ENCODE data around the gene KLHL5.
"Not testable (repeated sequence)": the region's sequence is repeated elsewhere in the genome, so short reads cannot be mapped to it uniquely, and the experiment has no call there.

KLHL5 gene, protein sequence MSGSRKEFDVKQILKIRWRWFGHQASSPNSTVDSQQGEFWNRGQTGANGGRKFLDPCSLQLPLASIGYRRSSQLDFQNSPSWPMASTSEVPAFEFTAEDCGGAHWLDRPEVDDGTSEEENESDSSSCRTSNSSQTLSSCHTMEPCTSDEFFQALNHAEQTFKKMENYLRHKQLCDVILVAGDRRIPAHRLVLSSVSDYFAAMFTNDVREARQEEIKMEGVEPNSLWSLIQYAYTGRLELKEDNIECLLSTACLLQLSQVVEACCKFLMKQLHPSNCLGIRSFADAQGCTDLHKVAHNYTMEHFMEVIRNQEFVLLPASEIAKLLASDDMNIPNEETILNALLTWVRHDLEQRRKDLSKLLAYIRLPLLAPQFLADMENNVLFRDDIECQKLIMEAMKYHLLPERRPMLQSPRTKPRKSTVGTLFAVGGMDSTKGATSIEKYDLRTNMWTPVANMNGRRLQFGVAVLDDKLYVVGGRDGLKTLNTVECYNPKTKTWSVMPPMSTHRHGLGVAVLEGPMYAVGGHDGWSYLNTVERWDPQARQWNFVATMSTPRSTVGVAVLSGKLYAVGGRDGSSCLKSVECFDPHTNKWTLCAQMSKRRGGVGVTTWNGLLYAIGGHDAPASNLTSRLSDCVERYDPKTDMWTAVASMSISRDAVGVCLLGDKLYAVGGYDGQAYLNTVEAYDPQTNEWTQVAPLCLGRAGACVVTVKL

DNA sequence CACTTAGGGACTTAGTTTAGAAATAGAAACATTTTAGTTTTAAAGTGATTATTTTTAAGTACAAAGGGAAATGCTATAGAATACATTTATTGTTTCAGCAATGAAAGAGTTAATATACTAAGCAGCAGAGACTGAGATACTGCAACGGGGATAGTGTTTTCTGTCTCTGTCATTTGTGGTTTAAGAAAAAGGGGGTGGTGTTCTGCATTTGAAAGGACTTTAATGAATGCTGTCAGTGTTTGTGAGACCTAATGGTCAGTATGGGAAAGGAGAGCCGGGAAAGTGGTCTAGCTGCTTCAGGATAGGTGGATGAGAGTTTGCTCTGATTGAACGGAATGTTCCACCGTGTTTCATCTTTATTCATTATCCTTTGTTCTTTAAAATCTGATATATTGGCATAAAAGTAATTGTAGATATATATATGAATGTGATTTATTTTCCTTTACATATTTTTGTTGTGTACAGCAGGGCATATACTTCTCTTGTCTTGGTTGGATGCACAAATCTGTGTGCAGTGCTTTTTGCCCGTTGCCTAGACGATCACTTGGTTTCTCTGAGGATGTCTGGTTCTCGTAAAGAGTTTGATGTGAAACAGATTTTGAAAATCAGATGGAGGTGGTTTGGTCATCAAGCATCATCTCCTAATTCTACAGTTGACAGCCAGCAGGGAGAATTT lies at the start of gene KLHL5:
Gene KLHL5, plus strand, starts transcription at position 139 of the 676 bp plus-strand sequence. Its CDS starts 421 bp downstream, at position 560.
- no peak for DNase-seq

DNA sequence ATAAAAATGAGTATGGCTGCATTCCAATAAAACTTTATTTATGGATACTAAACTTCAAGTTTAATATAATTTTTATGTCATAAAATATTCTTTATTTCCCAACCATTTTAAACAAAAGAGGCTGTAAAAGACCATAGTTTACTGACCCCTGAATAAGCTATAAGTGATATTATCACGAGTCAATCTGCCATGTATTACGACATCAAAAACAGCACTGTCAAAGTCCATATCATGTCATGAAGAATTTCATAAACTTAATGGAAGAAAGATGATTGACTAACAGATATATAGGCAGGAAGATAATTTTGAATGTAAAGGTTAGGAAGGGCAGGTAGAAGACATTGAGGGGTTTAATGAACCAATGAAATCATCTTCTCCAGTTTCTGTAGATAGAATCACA lies 48.0 kb upstream of the KLHL5 start:
- no peak for DNase-seq

GRCh38 chr4:39020130-39020529 lies 41.9 kb upstream of the KLHL5 start:
- no peak for DNase-seq

GRCh38 chr4:39021631-39022030 lies 40.4 kb upstream of the KLHL5 start:
- no peak for DNase-seq

DNA sequence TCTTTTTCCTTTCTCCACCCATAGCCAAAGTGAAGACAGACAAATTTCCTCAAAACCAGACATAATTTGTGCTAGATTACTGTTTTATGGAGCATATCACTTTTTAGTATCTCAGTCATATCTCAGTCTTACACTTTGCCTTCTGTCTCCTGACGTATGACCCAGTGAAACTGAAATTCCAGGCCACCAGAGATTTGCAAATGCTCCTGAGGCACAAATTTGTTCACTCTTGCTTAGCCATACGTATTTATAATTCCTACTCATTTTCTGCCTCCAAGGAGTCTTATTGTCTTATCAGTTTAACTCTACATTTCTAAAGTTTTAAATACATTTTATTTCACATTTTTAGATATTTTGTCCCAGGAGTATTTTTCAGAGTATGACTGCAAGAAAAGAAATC lies 39.8 kb upstream of the KLHL5 start:
- DNase-seq: no peak

DNA sequence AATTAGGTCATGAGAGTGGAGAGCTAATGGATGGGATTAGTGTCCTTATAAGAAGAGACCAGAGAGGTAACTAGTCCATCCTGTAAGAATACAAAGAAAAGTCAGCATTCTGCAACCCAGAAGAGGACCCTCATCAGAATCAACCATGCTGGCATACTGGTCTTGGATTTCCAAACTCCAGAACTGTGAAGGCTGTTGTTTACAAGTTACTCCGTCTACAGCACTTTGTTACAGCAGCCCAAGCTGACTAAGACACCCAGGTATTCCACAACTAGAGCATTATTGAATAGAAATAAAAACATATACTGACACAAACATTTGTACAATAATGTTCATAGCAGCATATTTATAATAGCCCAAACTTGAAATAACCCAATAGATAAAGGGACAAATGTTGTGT lies 39.0 kb upstream of the KLHL5 start:
- DNase-seq: no peak

GRCh38 chr4:39024311-39024865 lies 37.6 kb upstream of the KLHL5 start:
- DNase-seq: no peak

DNA sequence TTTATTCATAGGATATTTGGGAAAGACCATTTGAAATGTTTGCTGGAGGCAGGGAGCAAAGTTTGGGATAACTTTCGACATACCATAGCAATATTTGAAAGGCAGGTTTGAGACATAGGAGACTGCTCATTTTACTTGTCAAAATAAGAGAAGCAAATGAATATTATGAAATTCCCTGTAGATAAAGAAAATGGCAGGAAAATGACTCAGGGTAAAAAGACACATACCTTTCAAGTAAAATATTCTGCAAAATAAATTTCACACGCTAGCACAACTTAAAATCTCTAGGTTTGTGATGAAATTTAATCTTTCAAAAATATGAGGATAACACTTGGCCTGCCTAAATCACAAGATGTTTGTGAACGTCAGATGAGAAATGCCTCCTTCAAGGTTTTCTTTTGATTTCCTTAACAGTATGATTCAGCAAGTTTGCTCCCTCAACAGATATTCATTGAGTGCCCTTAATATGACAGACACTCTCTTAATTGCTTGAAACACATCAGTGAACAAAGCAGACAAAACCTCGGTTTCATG lies 36.4 kb upstream of the KLHL5 start:
- DNase-seq: no peak

DNA sequence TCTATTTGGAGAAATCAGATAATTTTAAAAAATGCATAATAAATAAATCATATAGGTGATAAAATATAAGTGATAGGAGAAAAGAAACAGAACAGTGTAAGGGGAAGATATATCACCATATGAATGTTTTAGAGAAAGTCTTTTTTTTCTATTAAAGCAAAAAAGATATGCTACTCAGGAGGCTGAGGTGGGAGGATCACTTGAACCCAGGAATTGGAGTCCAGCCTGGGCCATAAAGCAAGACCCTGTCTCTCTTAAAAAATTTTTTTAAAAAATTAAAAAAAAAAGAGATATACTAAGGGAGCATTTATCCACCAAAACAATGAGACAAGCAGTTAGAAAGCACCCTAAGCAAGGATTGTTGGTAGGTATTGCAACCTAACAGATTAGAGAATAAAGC lies 35.9 kb upstream of the KLHL5 start:
- DNase-seq: no peak

- no peak for DNase-seq
Observed at GRCh38 chr4:39029752-39030694, 32.0 kb upstream of the KLHL5 start.

DNA sequence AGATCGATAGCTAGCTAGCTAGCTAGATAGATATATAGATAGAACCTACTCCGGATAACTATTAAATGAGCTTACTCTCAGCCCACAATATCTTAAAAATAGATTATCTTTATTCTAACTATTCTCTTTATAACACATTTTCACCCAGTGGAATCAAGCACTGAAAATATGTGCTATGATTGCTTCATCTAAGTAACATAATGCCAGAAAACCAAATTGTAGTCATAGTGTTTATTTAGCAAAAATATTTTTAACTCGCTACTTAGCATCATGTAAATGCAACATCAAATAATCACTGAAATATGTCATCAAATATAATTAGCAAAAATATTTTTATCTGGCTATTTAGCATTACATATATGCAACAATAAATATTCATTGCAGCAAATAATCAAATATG lies 31.3 kb upstream of the KLHL5 start:
- DNase-seq: no peak

DNA sequence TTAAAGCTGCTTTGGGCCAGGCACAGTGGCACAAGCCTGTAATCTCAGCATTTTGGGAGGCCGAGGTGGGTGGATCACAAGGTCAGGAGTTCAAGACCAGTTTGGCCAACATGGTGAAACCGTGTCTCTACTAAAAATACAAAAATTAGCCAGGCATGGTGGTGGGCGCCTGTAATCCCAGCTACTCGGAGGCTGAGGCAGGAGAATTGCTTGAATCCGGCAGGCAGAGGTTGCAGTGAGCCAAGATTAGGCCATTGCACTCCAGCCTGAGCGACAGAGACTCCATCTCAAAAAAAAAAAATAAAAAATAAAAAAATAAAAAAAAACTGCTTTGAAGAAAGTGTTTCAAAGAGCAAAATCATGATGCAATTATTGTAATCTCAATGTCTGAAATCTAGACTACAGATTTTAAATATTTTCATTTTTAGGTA lies 30.4 kb upstream of the KLHL5 start:
- DNase-seq: not testable (repeated sequence)

- DNase-seq: peak; percentile 53
Observed at GRCh38 chr4:39032218-39033085, 29.6 kb upstream of the KLHL5 start, which contains the start of gene TMEM156. Gene TMEM156, minus strand, starts transcription at chr4:39032409. Its CDS starts 96 bp downstream, at chr4:39032313.

- DNase-seq: no peak
Observed at GRCh38 chr4:39036172-39036571, 25.9 kb upstream of the KLHL5 start.

DNA sequence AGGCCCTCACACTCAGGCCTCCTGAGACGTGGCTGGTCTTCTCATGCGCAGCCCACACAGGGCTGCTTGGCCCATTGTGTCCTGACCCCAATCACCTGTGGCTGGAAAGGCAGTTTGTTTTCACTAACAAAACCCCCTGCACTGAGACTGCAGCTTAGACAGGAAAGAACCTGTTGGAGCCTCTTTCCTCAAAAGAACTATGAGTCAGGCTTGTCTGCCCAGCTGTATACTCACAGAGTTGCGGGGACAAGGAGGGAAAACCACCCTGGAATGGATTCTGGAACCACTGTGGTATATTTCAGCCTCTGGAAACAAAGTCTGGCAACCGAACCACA lies 24.6 kb upstream of the KLHL5 start:
- DNase-seq: no peak

GRCh38 chr4:39037941-39038340 lies 24.1 kb upstream of the KLHL5 start:
- DNase-seq: no peak

GRCh38 chr4:39039108-39039507 lies 22.9 kb upstream of the KLHL5 start:
- DNase-seq: no peak

- no peak for DNase-seq
Observed at GRCh38 chr4:39042366-39042765, 19.7 kb upstream of the KLHL5 start.

DNA sequence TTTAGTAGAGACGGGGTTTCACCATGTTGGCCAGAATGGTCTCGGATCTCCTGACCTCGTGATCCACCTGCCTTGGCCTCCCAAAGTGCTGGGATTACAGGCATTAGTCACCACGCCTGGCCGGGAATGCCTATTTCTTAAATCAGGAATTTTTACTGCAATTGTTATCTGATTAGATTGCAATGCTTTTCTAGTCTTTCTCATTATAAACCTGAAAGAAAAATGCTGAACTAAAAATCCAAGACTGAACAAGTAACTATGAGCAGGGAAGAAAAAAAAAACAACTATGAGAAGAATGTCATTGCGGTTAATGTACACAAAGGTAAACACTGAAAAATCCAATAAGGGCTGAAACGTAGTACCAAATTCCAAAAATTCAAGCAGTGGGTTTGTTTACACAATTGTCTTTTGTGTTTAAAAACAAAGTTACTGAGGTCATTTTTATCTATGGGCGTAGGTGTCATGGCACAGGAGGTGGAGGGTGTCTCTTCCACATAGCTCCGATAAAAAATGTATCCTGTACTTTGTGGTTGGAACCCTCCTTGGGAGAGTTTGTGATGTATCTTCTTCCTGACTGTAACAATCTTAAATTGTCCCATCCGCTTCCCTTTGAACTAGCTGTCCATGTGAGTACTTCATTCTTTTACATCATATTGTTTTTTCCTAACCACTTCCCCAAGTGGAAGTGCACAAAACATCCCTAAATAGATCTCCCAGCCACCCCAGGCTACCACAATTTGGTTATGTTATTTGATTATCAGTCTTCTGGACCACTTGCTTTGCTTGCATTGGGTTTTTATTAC lies 18.8 kb upstream of the KLHL5 start:
- peak; percentile 46 for DNase-seq

DNA sequence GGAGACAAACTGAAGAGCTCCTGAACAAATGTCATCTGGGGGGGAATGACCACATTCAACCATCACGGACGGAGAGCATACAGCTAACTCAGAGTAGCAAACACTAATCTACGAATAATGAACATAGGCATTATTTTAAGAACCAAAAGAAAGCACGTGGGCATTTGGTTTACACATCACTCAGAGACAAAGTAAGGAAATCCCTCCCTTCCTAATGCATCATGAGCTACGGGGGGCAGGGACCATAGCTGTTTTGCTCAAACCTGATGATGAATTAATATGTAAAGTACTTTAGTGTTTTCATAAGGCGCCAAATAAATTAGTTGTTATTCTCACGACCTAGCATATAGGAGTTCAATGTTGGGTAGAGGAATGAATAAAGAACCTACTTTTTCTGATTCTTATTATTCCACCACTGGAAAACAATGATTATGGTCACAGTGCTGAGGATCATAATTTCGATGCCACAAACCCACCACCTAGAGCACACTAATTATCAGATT lies 18.1 kb upstream of the KLHL5 start:
- peak; percentile 51 for DNase-seq

All from suppressor macrophage treated with lipopolysaccharide for 4 hours (primary cell).